Fibroblast of villous mesenchyme (primary cell): Measurements from ENCODE around the gene ANKS1B. TPM values are rescaled to one million over a fixed set of nuclear protein-coding genes. Genes with fewer than 3 reads are reported as not detected.

Experiments
- DNase-seq: peaks from one replicate; pipeline ENCODE4 v3.0.0-alpha.2; 2010; ENCODE audit warnings: low read depth
- H3K4me3 ChIP-seq: 2 replicates; pipeline ENCODE4 v1.5.1; 2011; ENCODE audit warnings: low read depth, mild to moderate bottlenecking, low read length
- total RNA-seq: library from RNA; depleted of rRNA; stranded (reverse); fragments of >200 nt; gene quantifications from 2 replicates; pipeline ENCODE4 v1.2.3, GENCODE V29; 2012
- TF ChIP-seq, protein P1 (sequence below): IDR thresholded peaks from 2 replicates; pipeline ENCODE4 v1.5.1; 2012; ENCODE audit warnings: low read depth, mild to moderate bottlenecking, low read length; ENCODE audit not compliant: insufficient read depth

ANKS1B gene
- total RNA-seq, 1 donor: 0.86 TPM

- TF ChIP-seq, protein P1, sequence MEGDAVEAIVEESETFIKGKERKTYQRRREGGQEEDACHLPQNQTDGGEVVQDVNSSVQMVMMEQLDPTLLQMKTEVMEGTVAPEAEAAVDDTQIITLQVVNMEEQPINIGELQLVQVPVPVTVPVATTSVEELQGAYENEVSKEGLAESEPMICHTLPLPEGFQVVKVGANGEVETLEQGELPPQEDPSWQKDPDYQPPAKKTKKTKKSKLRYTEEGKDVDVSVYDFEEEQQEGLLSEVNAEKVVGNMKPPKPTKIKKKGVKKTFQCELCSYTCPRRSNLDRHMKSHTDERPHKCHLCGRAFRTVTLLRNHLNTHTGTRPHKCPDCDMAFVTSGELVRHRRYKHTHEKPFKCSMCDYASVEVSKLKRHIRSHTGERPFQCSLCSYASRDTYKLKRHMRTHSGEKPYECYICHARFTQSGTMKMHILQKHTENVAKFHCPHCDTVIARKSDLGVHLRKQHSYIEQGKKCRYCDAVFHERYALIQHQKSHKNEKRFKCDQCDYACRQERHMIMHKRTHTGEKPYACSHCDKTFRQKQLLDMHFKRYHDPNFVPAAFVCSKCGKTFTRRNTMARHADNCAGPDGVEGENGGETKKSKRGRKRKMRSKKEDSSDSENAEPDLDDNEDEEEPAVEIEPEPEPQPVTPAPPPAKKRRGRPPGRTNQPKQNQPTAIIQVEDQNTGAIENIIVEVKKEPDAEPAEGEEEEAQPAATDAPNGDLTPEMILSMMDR: no peak
- no peak for DNase-seq
- H3K4me3 ChIP-seq: no peak overlapping the region
Measured at GRCh38 chr12:98908866-98909265, 1075.9 kb downstream of the ANKS1B start.

DNA sequence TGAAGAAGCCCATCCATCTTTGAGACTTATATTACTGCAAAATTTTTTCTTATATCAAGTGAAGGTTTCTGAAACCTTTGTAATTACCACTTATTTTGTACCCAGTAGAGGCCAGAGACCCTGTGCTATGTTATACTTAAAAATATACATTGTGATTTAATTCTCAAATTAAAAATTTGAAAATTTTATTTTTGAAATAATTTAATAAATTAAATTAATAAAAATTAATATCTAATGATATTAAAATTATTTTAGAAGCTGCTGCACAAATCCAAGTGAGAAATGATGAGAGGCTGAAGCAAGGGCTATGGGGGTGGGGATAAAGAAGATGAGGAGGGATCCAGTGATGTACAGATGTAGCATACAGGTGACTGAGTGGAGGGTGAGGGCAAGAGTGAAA is 1080.9 kb downstream of the ANKS1B start:
- DNase-seq: no peak
- H3K4me3 ChIP-seq: no peak overlapping the region
- TF ChIP-seq, protein P1: no peak

DNA sequence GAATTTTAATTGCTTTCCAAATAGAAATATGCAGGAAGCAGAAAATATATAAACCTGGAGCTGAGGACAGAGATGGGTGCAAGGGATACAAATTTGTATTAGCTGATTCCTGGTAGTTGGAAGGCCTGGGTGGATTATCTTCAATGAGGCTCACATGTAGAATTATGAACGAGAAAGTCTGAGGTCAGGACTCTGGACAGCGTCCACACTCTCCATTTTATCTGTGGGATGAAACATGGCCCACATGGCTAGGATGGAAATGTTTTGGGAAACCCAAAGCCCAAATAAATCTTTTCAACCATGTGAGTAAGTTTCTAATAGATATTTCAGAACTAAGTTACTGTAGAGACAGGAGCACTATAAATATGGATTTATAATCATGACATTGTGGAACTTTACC is 1083.5 kb downstream of the ANKS1B start:
- no peak for DNase-seq
- TF ChIP-seq, protein P1: no peak
- no peak overlapping the region for H3K4me3 ChIP-seq

- TF ChIP-seq, protein P1: no peak
Measured at GRCh38 chr12:98896938-98897337, 1087.8 kb downstream of the ANKS1B start.

DNA sequence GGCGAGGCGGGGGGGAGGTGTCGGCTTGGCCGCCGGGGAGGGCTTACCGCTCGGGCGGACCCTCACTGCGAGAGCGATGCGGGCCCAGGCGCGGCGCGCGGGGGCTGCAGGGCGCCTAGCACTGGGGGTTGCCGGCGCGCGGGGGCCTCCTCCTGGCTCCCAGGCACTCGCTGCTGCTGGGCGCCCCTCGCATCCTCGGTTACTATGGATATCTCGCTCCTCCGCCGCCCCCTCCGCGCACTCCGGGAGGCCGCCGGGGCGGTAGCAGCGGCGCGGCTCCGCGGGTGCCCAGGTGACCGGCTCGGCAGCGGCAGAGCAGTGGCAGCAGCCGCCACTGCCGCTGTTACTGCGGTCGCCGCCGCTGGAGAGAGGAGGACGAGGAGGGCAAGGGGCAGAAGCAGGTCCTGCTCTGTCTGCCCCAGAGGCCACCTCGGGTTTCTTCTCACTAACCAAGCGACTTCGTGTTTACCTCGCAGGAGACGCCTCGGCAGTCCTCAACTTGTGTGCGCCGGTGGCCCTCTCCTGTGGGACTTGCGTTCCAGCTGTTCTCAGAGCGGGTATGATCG is 1089.6 kb downstream of the ANKS1B start:
- no peak for DNase-seq
- TF ChIP-seq, protein P1: no peak
- H3K4me3 ChIP-seq: no peak overlapping the region

More at GRCh38 chr12:98896938-98897337, 1087.8 kb downstream of the ANKS1B start:
- no peak overlapping the region for H3K4me3 ChIP-seq
- DNase-seq: no peak

DNA sequence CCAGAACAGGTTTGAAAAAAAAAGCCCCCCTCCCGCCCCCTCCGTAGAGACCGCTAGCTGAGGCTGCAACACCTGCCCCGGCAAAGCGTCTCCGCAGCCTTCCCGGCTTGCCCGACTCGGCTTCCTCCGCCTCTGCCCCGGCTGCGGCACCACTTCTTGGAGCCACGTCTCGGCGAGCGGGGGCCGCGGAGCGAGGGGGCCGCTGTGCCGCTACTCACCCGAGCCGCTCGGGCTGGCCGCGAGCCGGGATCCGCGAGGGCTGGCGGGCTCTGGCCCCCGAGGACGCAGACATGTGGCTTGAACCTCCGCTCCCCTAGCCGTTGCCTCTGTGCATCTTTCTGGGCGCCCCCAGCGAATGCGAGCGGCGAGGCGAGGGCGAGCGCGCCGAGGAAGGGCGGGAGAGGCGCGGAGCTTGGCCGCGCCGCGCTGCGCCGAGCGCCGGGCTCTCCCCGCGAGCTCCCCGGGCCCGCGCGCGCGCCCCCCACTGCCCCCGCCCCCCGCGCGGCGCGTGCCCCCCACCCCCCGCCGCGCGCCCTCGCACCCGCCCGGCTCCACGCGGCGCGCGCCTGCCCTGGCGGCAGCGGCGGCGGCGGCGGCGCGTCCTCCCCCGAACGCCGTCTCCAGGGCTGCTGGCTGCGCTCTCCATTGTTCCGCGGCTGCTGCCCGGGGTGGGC is 1090.2 kb downstream of the ANKS1B start:
- TF ChIP-seq, protein P1: no peak
- H3K4me3 ChIP-seq: no peak overlapping the region

More for the DNA sequence above, 1090.2 kb downstream of the ANKS1B start:
- no peak for DNase-seq
